SK-N-SH (cell line): ENCODE data around the gene TSGA10.

Experiments used
- CTCF ChIP-seq: fragments of 200-600 bp; sonication (generic); IDR thresholded peaks from 2 replicates; pipeline ENCODE4 v1.6.1; 2017; ENCODE audit warnings: antibody characterized with exemption, mild to moderate bottlenecking, moderate library complexity
- MAX ChIP-seq: IDR thresholded peaks from 2 replicates; pipeline ENCODE4 v1.4.0; 2012; ENCODE audit warnings: low read depth
- RFX5 ChIP-seq: IDR thresholded peaks from 2 replicates; pipeline ENCODE4 v1.6.1; 2012; ENCODE audit warnings: mild to moderate bottlenecking, improper control_type of control experiment, low read length

- TF ChIP-seq MAX (peak; percentile 71; the same call in 1 of the 2 replicates), CTCF (no peak), RFX5 (0 out of 2 replicates have a peak, but pooled peaks have one; percentile 10)
Measured at GRCh38 chr2:99140860-99141109, 14.0 kb downstream of the TSGA10 start.
